NCI-H2196 (cell line): ENCODE data around the gene CD68.
"Not testable (repeated sequence)": the region's sequence is repeated elsewhere in the genome, so short reads cannot be mapped to it uniquely, and the experiment has no call there.

ENCODE experiments used
- DNase-seq: peaks from one replicate; lab custom pipeline; 2025; ENCODE audit not compliant: unreplicated experiment; lab: John Stamatoyannopoulos, UW

CD68 gene

DNA sequence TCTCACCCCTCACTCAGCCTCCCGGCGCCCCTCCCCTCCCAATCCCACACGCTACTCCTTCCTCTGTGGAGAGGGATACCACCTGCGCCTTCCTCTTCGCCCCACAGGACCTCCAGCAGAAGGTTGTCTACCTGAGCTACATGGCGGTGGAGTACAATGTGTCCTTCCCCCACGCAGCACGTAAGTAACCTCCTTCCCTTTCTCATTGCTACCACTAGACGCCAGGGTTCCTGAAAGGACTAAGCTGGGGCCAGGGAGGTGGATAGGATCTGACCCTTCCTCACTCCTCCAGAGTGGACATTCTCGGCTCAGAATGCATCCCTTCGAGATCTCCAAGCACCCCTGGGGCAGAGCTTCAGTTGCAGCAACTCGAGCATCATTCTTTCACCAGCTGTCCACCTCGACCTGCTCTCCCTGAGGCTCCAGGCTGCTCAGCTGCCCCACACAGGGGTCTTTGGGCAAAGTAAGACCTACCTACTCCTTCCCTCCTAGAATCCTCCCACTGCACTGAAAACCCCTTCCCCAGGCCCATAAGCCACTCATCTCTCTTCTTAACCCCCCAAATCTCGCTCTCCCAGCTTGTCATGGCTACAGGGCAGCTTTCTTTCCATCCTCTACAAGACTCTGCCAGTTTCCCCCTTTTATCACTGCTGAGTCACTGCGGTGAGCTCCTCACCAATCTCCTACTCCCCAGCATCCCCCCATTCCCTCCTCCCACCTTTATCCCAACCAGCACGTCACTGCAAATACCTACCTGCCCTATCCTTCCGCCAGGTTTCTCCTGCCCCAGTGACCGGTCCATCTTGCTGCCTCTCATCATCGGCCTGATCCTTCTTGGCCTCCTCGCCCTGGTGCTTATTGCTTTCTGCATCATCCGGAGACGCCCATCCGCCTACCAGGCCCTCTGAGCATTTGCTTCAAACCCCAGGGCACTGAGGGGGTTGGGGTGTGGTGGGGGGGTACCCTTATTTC, 1.5 kb downstream of the CD68 start:
- DNase-seq, result no peak

GRCh38 chr17:7582396-7583252, 3.2 kb downstream of the CD68 start:
- no peak for DNase-seq

DNA sequence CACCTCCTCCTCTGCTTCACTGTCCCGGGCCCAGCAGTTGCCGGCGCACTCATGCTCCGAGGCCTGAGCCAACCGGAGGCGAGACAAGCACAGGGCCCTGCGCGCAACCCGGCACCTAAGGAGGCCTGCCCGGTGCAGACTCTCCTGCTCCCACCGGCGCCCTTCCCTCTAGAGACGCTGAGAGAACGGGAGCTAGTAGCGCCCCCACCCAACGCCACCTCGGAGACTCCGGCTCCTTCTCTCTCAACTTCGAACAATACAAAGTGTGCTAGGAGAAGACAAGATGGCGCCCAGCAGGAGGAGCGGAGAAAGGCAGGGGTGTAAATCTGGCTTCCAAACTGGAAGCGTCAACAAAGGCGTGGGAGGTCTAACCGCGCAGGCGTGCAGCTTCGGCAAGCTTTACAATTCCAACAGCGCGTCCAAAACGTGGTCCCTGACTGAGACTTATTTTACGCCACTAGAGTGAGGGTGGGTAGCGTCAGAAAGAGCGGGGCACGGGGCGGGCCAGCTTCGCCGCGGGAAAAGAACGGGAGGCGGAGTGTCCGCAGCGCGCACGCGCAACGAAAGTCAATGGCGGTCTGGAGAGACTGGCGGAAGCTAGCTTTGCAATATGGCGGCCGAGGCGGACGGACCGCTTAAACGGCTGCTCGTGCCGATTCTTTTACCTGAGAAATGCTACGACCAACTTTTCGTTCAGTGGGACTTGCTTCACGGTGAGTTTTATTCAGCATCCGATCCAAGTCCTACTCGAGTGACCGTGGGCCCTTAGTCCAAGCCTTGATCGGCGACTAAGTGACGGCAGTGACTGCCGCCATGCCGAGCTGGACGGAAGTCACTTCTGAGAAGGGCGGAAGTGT, 4.0 kb downstream of the CD68 start, which contains the start of gene MPDU1:
Gene MPDU1, plus strand, starts transcription at position 600 of the 857 bp plus-strand sequence. Its CDS starts 11 bp downstream, at position 611.
- peak; percentile 89 for DNase-seq

- no peak for DNase-seq
Measured at GRCh38 chr17:7586673-7587419, 7.4 kb downstream of the CD68 start.

DNA sequence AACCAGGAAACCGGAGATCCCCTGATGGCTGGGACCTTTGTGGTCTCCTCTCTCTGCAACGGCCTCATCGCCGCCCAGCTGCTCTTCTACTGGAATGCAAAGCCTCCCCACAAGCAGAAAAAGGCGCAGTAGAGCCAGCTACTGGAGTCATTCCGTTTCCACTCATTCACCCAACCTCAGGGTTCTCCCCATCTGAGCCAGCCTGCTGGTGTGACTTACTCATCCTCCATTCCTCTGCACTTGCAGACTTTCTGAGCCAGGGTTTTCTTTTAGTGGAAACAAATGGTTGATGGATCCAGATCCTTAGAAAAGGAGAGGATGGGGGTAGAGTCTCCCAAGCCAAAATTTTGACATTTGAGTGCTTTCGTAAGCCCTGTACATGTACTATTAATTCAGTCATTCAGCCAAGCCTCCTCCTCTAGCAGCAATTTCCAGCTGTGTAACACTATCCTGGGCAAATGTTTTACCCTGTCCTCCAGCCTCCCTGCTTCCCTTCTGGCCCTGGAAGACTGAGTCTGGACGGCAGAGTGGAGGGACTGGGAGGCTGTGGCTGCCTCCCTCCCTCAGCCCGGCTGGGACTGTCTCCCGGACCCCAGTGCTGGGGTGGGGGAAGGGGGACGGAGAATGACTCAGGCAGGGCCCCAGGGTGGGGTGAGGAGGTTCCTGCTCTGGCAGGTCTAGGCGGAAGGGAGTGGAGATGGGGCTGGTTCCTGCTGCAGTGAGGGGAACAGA, 8.1 kb downstream of the CD68 start:
- DNase-seq, result no peak

DNA sequence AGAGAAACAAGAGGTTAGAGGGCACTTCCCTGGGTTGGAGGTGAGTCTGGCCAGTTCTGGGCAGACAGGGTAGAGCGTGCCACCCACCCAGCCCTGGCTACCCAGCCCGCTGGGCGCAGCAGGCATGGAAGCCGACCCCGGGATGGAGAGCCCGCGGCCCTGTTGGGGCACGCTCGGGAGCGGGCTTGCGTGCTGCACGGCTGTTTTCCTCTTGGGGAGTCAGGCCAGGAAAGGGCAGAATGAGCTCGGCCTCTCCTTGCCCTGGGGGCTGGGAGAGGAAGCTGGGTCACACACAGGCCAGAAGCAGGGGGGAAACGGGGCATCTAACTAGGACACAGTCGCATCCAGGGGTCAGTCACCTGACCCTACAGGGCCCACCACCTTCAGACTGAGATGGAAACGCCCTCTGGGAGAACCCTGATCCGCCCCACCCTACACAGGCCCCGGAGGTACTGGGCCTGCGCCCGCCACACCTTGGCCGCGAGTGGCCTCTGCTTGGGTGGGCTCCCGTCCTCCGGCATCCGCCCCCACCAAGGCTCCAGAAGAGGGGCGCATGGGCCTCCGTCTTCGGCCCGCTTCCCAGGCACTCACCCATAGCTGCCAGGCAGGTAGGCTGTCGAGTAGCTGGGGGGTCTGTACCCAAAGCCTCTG, 9.2 kb downstream of the CD68 start:
- no peak for DNase-seq

GRCh38 chr17:7589204-7589868, 9.9 kb downstream of the CD68 start:
- no peak for DNase-seq

GRCh38 chr17:7589891-7590691, 10.7 kb downstream of the CD68 start, which contains the start of gene SOX15:
Gene SOX15, minus strand, starts transcription at chr17:7590094. Its CDS starts 418 bp downstream, at chr17:7589676.
- DNase-seq, result no peak

DNA sequence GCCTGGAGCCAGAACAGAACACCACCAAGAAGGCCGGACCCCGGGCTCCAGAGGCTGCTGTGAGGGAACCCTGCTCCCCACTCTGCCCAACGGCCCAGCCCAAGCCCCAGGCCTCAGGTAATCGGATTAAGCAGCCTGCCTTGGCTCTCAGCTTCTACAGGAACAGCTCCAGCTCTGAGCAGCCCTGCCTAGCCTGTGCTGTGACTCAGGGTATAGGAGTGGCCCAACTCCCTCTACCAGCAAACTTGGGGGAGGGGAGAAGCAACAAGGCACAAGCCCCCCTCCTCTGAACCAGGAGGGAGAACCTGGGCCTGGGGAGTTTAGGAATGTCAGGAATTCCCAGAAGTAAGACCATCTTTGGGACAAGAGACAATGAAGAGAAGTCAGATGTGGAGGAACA, 11.3 kb downstream of the CD68 start:
- DNase-seq, result no peak

DNA sequence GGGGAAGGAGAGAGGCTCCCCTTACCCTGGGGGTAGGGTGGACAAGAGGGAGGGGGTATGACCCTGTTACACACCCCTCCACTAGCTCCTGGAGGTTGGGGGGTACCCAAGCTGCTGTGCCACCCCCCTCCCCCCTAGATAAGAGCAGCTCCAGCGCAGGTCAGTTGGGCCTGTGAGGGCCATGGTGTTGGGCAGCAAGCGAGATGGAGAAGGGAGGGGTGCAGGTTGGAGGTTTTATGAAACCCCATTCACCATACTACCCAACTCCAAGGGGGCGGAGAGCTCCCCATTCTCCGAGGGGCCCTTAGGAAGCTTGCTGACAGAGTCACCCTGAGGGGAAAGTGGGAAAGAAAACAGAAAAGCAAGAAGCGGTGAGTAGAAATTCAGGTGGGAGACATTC, 12.2 kb downstream of the CD68 start:
- no peak for DNase-seq

- DNase-seq, result no peak
Measured at GRCh38 chr17:7592422-7593021, 13.1 kb downstream of the CD68 start.

GRCh38 chr17:7593296-7593695, 13.9 kb downstream of the CD68 start:
- DNase-seq, result no peak

GRCh38 chr17:7597561-7597960, 18.1 kb downstream of the CD68 start:
- not testable (repeated sequence) for DNase-seq

GRCh38 chr17:7606280-7606679, 26.8 kb downstream of the CD68 start:
- no peak for DNase-seq

DNA sequence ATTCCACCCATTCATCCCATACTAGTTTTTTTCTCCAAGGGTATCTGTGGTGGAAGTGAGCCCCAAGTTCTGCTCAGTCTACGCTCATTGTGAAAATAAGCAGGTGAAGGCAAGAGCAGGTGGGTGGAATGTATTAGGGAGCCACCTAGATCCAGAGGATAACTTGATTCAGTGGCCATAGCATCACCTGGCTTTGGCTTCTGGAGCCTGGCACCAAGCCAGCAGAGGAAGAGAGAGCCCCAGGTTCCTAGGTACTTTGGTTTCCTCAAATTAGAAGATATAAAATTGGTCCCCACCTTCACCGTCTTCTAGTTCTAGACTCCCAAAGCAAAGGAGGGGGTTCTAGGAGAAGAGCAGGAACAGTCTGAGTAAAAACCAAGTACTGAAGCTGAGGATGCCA, 31.2 kb downstream of the CD68 start:
- peak; percentile 3 for DNase-seq

GRCh38 chr17:7611635-7612293, 32.3 kb downstream of the CD68 start:
- DNase-seq, result no peak

DNA sequence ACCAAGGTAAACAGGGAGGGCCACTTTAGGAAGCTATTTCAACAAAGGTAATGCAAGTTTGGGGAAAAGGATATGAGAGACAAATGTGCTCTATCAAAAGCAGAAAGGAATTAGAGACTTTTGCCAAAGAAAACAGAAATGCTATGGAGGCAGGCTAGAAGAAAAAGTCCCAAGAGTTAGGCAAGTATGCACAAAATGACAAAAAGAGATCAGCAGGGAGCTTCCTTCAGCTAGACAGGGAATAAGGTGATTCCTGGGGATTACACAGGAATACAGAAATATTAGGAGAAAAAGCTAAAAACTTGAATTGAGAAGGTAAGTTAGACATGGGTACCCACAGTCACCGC, 32.8 kb downstream of the CD68 start:
- no peak for DNase-seq
